Vagina (tissue), 2 donors: ENCODE data around the gene SNX32. TPM values are rescaled to one million over a fixed set of nuclear protein-coding genes. Genes with fewer than 3 reads are reported as not detected.
"Not testable (repeated sequence)": the region's sequence is repeated elsewhere in the genome, so short reads cannot be mapped to it uniquely, and the experiment has no call there.

ENCODE experiments used
- DNase-seq, 2 donors: peaks; one replicate each; pipeline ENCODE4 v3.0.0-alpha.2; 2017; ENCODE audit errors: extremely low spot score in 2 of 2
- H3K27ac ChIP-seq: fragments of 200-600 bp; sonication (generic); one replicate; pipeline ENCODE4 v1.5.1; 2019
- H3K27me3 ChIP-seq: fragments of 200-600 bp; sonication (generic); one replicate; pipeline ENCODE4 v1.5.1; 2019
- H3K36me3 ChIP-seq, 2 donors: fragments of 200-600 bp; sonication (generic); one replicate each; pipeline ENCODE4 v1.5.1; 2017 to 2019
- H3K4me1 ChIP-seq: fragments of 200-600 bp; sonication (generic); one replicate; pipeline ENCODE4 v1.5.1; 2019
- H3K4me3 ChIP-seq, 2 donors: fragments of 200-600 bp; sonication (generic); 1 replicate in 1 of 2; 2 replicates in 1 of 2; pipeline ENCODE4 v1.5.1; 2016 to 2019
- H3K9me3 ChIP-seq: fragments of 200-600 bp; sonication (generic); one replicate; pipeline ENCODE4 v1.5.1; 2019
- POLR2A ChIP-seq, 2 donors: fragments of 450-650 bp; IDR thresholded peaks; one replicate each; pipeline ENCODE4 v1.6.1; 2017; ENCODE audit warnings: antibody characterized with exemption in 2 of 2, mild to moderate bottlenecking in 2 of 2, moderate library complexity in 2 of 2
- POLR2AphosphoS5 ChIP-seq, 2 donors: sonication (generic); formaldehyde crosslinking; IDR thresholded peaks; one replicate each; pipeline ENCODE4 v1.9.0; 2017; ENCODE audit warnings: antibody characterized with exemption in 2 of 2, mild to moderate bottlenecking in 2 of 2, low read depth in 1 of 2; ENCODE audit not compliant: insufficient read depth in 1 of 2
- intact Hi-C: fragments of 100-400 bp; cut with DNase I; formaldehyde crosslinking; loops from one replicate; pipeline ENCODE4 v1.15.1; 2023
- total RNA-seq: library from RNA; depleted of rRNA; stranded (reverse); fragments of >200 nt; gene quantifications from one replicate; pipeline ENCODE4 v1.2.3, GENCODE V29; 2016
- TF ChIP-seq, protein P1 (sequence below), 3 experiments: fragments of 450-650 bp in 2 of 3; fragments of 200-600 bp in 1 of 3; sonication (generic) in 1 of 3; IDR thresholded peaks; one replicate each; pipeline ENCODE4 v1.5.1; 2017 to 2019; ENCODE audit warnings: antibody characterized with exemption in 3 of 3, mild to moderate bottlenecking in 2 of 3, moderate library complexity in 2 of 3

The SNX32 gene
- total RNA-seq, 1 donor from 2014 or later = 1.5 TPM

DNA sequence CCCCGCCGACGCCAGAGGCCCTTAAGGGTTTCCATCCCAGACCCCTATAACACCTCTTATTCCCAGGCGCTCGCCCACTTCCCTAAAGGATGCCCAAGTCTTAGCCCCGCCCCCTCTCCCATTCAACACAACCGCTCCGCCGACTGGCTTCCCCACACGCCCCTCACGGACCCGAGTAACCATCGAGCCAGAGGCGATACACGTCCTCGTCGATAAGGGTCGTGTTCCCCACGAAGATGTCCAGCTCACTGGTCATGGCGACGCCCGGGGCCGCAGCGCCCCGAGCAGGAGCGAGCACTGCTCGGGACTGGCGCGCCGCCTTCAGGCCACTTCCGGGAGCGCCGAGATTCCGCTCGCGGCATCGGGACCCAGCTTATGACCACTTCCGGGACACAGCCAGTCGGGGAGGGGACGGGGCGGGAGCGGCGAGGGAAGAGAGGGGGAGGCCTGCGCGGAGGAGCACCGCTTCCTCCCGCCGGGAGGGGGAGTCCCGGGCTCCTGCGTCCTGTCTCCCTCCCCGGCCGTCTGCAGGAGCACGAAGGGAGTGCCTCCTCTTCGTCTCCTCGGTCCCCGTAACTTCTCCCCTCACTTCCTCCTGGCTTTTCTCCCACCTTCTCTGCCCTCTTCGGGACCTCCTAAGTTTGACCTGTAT lies 54.5 kb downstream of the SNX32 start, which contains the start of gene FIBP:
Gene FIBP (minus strand): TSS at position 309 of the 652 bp plus-strand sequence. CDS start 53 bp downstream, at position 256.
- Histone ChIP-seq H3K4me1 (peaks cover 70% of the 10 kb centered on the region), H3K27me3 (no peaks in the 10 kb centered on the region), H3K4me3 (peak within 1 kb of the TSS; percentile 69 to 86), H3K27ac (peak within 1 kb of the TSS; percentile 97), H3K36me3 (peaks cover 0 to 24% of the 10 kb centered on the region in 2 donors), H3K9me3 (no peaks in the 10 kb centered on the region)
- TF ChIP-seq, protein P1, sequence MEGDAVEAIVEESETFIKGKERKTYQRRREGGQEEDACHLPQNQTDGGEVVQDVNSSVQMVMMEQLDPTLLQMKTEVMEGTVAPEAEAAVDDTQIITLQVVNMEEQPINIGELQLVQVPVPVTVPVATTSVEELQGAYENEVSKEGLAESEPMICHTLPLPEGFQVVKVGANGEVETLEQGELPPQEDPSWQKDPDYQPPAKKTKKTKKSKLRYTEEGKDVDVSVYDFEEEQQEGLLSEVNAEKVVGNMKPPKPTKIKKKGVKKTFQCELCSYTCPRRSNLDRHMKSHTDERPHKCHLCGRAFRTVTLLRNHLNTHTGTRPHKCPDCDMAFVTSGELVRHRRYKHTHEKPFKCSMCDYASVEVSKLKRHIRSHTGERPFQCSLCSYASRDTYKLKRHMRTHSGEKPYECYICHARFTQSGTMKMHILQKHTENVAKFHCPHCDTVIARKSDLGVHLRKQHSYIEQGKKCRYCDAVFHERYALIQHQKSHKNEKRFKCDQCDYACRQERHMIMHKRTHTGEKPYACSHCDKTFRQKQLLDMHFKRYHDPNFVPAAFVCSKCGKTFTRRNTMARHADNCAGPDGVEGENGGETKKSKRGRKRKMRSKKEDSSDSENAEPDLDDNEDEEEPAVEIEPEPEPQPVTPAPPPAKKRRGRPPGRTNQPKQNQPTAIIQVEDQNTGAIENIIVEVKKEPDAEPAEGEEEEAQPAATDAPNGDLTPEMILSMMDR (IDR thresholded peaks at IDR 0.05) = peak; percentile 72 to 95 (median 80)
- TF ChIP-seq POLR2AphosphoS5 (IDR thresholded peaks at IDR 0.05; ENCODE audit: insufficient read depth in 1 of 2, low read depth in 1 of 2) (peak; percentile 93 to 98), POLR2A (IDR thresholded peaks at IDR 0.05) (peak in 1 of 2 donors; percentile 87)
- peak in 1 of 2 donors; percentile 98 for DNase-seq
- intact Hi-C loops = loop anchor here (5.0 kb wide), 2 partner anchors 99 to 114 kb away; partner anchors contain the start of genes BANF1 and EIF1AD

DNA sequence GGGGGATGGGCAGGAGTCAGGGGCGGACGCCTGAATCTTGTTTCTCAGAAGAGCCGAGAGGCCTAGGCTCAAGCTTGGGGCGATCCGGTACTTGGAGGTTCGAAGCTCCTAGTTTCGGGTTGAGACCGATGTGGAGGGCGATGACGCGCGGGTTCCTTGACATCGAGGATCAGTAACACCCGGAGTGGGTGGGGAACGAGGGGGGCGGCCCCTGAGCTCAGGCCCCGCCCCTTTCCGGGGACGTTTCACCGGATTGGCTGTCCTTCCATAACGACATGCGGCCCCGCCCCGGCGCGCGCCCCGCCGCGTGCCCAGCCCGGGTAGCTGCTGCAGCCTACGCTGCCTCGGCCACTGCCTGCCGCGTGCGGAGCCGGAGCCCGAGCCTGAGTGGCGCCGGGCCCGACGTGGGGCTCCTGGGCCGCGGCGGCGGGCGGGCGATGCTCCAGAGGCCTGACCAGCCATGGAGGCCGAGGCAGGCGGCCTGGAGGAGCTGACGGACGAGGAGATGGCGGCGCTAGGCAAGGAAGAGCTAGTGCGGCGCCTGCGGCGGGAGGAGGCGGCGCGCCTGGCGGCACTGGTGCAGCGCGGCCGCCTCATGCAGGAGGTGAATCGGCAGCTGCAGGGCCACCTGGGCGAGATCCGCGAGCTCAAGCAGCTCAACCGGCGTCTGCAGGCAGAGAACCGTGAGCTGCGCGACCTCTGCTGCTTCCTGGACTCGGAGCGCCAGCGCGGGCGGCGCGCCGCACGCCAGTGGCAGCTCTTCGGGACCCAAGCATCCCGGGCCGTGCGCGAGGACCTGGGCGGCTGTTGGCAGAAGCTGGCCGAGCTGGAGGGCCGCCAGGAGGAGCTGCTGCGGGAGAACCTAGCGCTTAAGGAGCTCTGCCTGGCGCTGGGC lies 56.8 kb downstream of the SNX32 start, which contains the start of gene CCDC85B:
Gene CCDC85B (plus strand): TSS at position 350 of the 895 bp plus-strand sequence. CDS start 111 bp downstream, at position 461.
- Histone ChIP-seq H3K27me3 (no peaks in the 10 kb centered on the region), H3K4me1 (peaks cover 66% of the 10 kb centered on the region), H3K27ac (peak within 1 kb of the TSS; percentile 97), H3K4me3 (peak within 1 kb of the TSS; percentile 69 to 73), H3K9me3 (no peaks in the 10 kb centered on the region), H3K36me3 (peaks cover 0 to 12% of the 10 kb centered on the region in 2 donors)
- peak in 1 of 2 donors; percentile 99 for DNase-seq
- TF ChIP-seq, protein P1 (IDR thresholded peaks at IDR 0.05) = no peak
- TF ChIP-seq POLR2A (IDR thresholded peaks at IDR 0.05) = peak; percentile 56 to 97
- TF ChIP-seq POLR2AphosphoS5 (IDR thresholded peaks at IDR 0.05; ENCODE audit: insufficient read depth in 1 of 2, low read depth in 1 of 2) = peak; percentile 85 to 97
- intact Hi-C loops = loop anchor here (2.0 kb wide), 1 partner anchor 28 kb away; the partner anchor contains the start of genes C11orf68 and DRAP1

DNA sequence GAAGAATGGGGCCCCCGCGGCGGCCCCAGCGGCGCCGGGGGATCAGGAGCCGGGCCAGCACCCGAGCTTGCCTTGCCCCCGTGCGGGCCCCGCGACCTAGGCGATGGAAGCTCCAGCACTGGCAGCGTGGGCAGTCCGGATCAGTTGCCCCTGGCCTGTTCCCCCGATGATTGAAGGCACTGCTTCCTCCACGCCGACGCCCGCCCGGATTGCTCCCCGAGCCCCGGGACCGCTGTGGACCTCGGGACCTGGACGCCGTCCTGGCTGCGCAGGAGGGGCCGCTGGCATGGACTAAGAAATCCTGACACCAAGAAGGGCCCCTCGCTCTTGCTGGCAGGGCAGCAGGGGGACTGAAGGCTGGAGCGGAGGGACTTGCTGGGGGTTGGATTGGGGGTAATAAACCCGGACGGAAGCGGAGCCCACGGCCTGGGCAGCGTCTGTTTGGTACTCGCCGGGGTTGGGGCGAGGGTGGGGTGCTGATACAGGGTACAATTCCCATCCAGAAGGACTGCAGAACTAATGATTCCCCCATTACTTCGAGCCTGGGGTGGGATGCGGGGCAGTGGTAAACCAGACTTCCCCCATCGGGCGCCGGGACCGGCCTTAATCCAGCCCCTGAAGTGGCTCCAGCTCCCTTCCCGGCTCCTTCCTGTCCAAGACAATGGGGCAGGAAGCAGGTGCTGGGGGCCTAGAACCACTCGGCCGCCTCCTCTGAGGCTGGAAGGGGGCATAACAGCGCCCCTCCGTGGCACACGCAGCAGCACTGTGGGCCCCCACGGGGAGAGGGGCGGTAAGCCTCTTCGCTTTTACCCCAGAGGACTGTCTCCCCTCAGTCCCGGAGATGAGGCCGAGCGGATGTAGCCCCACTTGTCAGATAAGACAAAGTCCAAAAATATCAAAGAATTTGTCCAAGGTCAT lies 57.7 kb downstream of the SNX32 start:
- H3K36me3 ChIP-seq = peaks cover 0 to 5% of the 10 kb centered on the region in 2 donors
- peak in 1 of 2 donors; percentile 45 for TF ChIP-seq POLR2AphosphoS5 (IDR thresholded peaks at IDR 0.05; ENCODE audit: insufficient read depth in 1 of 2, low read depth in 1 of 2)
- TF ChIP-seq, protein P1 (IDR thresholded peaks at IDR 0.05) = no peak
- peak overlapping the region; percentile 97 for H3K27ac ChIP-seq
- intact Hi-C loops = loop anchor here (2.0 kb wide), 1 partner anchor 27 kb away; the partner anchor contains the start of genes C11orf68 and DRAP1
- H3K4me3 ChIP-seq = peak overlapping the region; percentile 69 to 73
- H3K27me3 ChIP-seq = no peaks in the 10 kb centered on the region
- no peak for DNase-seq
- H3K9me3 ChIP-seq = no peaks in the 10 kb centered on the region
- H3K4me1 ChIP-seq = peaks cover 65% of the 10 kb centered on the region

DNA sequence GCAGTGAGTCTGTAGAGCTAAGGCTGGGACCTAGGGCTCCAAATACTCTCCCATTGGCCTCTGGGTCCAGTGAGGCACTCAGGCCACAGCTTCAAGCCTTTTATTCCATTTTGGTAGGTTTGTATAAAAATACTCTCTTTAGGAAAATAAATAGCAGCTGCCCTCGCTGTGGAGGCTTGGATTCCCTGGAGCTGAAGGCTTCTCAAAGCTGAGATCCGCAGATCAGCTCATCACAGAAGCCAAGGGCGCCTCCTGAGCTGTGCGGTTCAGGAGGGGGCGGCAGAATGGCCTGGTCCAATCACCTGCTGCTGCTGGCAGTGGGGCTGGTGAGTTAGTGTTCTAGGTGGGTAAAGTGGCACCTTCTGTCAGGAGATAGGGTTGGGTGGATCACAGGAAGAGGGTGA lies 58.4 kb downstream of the SNX32 start:
- DNase-seq, intact Hi-C loops, H3K27me3 ChIP-seq, H3K36me3 ChIP-seq, H3K9me3 ChIP-seq: not testable (repeated sequence)
- H3K4me1 ChIP-seq = peaks cover 60% of the 10 kb centered on the region
- peak overlapping the region; percentile 97 for H3K27ac ChIP-seq
- peak overlapping the region; percentile 69 to 73 for H3K4me3 ChIP-seq
